Endothelial cell of umbilical vein (primary cell): Measurements from ENCODE around the gene GUCD1. TPM values are rescaled to one million over a fixed set of nuclear protein-coding genes. Genes with fewer than 3 reads are reported as not detected.

Source experiments
- BruUV-seq: library from RNA; stranded (reverse); fragments of 400-500 nt; replicated peaks from 2 replicates; lab custom pipeline; 2021; lab: Mats Ljungman, UMichigan
- CTCF ChIA-PET: fragments of 300-600, 350-600 bp; sonication (Branson Sonifier 250); formaldehyde crosslinking; loops from one replicate; lab custom pipeline; 2021; ENCODE audit warnings: antibody characterized with exemption, inconsistent platforms; lab: Charles Lee
- POLR2A ChIA-PET: fragments of 300-600, 350-600 bp; sonication (Branson Sonifier 250); formaldehyde crosslinking; loops from one replicate; lab custom pipeline; 2021; ENCODE audit warnings: antibody characterized with exemption, inconsistent platforms; lab: Charles Lee
- DNase-seq: peaks from one replicate; pipeline ENCODE4 v3.0.0-alpha.2; 2011; ENCODE audit warnings: low read depth, low spot score
- FAIRE-seq: peaks from 2 replicates; lab custom pipeline; 2011; peaks lifted over from hg19 to GRCh38; lab: Jason Lieb, UNC
- H2AFZ ChIP-seq: 2 replicates; pipeline ENCODE4 v1.6.0; 2012; ENCODE audit warnings: low read depth, low read length, control low read depth, inconsistent platforms
- H3K27ac ChIP-seq: 2 replicates; pipeline ENCODE4 v1.5.1; 2011; ENCODE audit warnings: low read depth, mild to moderate bottlenecking, control low read depth, low read length, moderate library complexity; ENCODE audit not compliant: insufficient read depth
- H3K27me3 ChIP-seq, 2 experiments: 2 replicates each; pipeline versions ENCODE4 v1.6.0 to v1.6.1; 2011; ENCODE audit warnings: low read length in 2 of 2, mixed read lengths in 1 of 2; ENCODE audit not compliant: control insufficient read depth in 2 of 2, insufficient read depth in 2 of 2
- H3K36me3 ChIP-seq, 2 experiments: 2 replicates in 1 of 2; 3 replicates in 1 of 2; pipeline ENCODE4 v1.5.1; 2011; ENCODE audit warnings: low read length in 2 of 2, mild to moderate bottlenecking in 1 of 2, moderate library complexity in 1 of 2; ENCODE audit not compliant: control insufficient read depth in 2 of 2, insufficient read depth in 2 of 2; ENCODE audit errors: extremely low read depth in 1 of 2
- H3K4me1 ChIP-seq: 3 replicates; pipeline ENCODE4 v1.5.1; 2011; ENCODE audit warnings: mild to moderate bottlenecking, low read length; ENCODE audit not compliant: control insufficient read depth, insufficient read depth; ENCODE audit errors: extremely low read depth
- H3K4me2 ChIP-seq: 2 replicates; pipeline ENCODE4 v1.6.1; 2011; ENCODE audit warnings: low read length, control low read depth, mixed read lengths; ENCODE audit not compliant: insufficient read depth
- H3K4me3 ChIP-seq, 3 experiments: fragments of 200-600 bp in 1 of 3; sonication (generic), shearing (Covaris generic) in 1 of 3; replicated peaks in 1 of 3; 2 replicates each; pipeline ENCODE4 v1.5.1; 2011 to 2016; ENCODE audit warnings: control low read depth in 3 of 3, low read length in 3 of 3, mild to moderate bottlenecking in 2 of 3, inconsistent platforms in 1 of 3, low read depth in 1 of 3, moderate library complexity in 1 of 3; ENCODE audit not compliant: insufficient read depth in 1 of 3
- H3K79me2 ChIP-seq: 2 replicates; pipeline ENCODE4 v1.6.0; 2012; ENCODE audit warnings: low read length, inconsistent platforms; ENCODE audit not compliant: control insufficient read depth, insufficient read depth
- H3K9ac ChIP-seq: replicated peaks from 2 replicates; pipeline ENCODE3; 2011; ENCODE audit warnings: low read length, control low read depth; ENCODE audit not compliant: insufficient read depth; ENCODE audit errors: extremely low read depth
- H3K9me1 ChIP-seq: replicated peaks from 3 replicates; pipeline ENCODE4 v1.6.0; 2011; ENCODE audit warnings: mild to moderate bottlenecking, low read length; ENCODE audit not compliant: control insufficient read depth, insufficient read depth; ENCODE audit errors: extremely low read depth
- H3K9me3 ChIP-seq: replicated peaks from 2 replicates; pipeline ENCODE4 v1.5.1; 2012; ENCODE audit warnings: low read length, inconsistent platforms; ENCODE audit not compliant: control insufficient read depth, insufficient read depth
- H4K20me1 ChIP-seq: replicated peaks from 2 replicates; pipeline ENCODE3; 2011; ENCODE audit warnings: mild to moderate bottlenecking, low read length; ENCODE audit not compliant: control insufficient read depth, insufficient read depth; ENCODE audit errors: extremely low read depth
- POLR2A ChIP-seq: IDR thresholded peaks from 2 replicates; pipeline ENCODE4 v1.6.1; 2012; ENCODE audit warnings: low read depth, mild to moderate bottlenecking, control low read depth, low read length
- dilution Hi-C: fragments of 300-500 bp; cut with MboI; formaldehyde crosslinking; loops from one replicate; pipeline ENCODE4 v1.15.0; 2019; ENCODE audit warnings: low sequenced_read_pairs; ENCODE audit not compliant: extremely low pct_ligation_motif_present
- intact Hi-C: fragments of 100-400 bp; cut with micrococcal nuclease; formaldehyde crosslinking; loops from one replicate; pipeline ENCODE4 v1.10.0; 2022
- polyA plus RNA-seq, 4 experiments: library from polyadenylated mRNA; depleted of rRNA in 3 of 4; stranded (reverse) in 3 of 4; unstranded in 1 of 4; fragments of >200 nt; gene quantifications; 2 replicates each; pipeline versions ENCODE4 v1.2.1 to v1.2.3, GENCODE V29; 2011 to 2012; ENCODE audit warnings: missing spikeins in 1 of 4
- total RNA-seq: library from RNA; stranded (reverse); gene quantifications from 2 replicates; pipeline ENCODE4 v1.2.3, GENCODE V29; 2021
- TF ChIP-seq, protein P1 (sequence below), 2 donors: IDR thresholded peaks; 1 replicate in 1 of 2; 2 replicates in 1 of 2; pipeline ENCODE4 v1.5.1; 2011; ENCODE audit warnings: low read length in 2 of 2, mild to moderate bottlenecking in 2 of 2, moderate library complexity in 2 of 2, control low read depth in 1 of 2, inconsistent platforms in 1 of 2, low read depth in 1 of 2; ENCODE audit not compliant: insufficient read depth in 1 of 2; ENCODE audit errors: extremely low read depth in 1 of 2

The GUCD1 gene
- total and polyA plus RNA-seq, 2 donors (not counting 3 experiments of a cell fraction or from before 2014, with no cell fraction given) = 116 to 138 TPM

DNA sequence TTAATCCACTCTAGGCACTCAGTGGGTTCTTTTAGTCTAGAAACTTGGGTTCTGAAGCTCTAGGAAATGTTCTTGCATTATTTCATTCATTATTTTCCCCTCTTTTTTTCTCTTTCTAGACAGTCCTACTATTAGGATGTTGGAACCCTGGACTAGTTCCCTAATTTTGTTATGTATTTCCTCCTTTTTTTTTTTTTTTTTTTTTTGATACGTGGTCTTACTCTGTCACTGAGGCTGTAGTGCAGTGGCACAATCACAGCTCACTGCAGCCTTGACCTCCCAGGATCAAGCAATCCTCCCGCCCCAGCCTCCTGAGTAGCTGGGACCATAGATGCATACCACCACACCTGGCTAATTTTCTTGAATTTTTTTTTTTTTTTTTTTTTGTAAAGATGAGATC, 50.4 kb downstream of the GUCD1 start:
- ChIA-PET CTCF (interaction anchor here (0.7 to 4.0 kb wide), 8 partner anchors 17 to 215 kb away, joined by 3 to 64 read pairs (median 4); partner anchors contain the start of gene ADORA2A), POLR2A (interaction anchor here (0.7 kb wide), 1 partner anchor 616 kb away, joined by 6 read pairs; no protein-coding TSS in a partner anchor)
- peaks cover 16% of the 10 kb centered on the region for H3K4me1 ChIP-seq
- H2AFZ ChIP-seq = no peak overlapping the region
- BruUV-seq = no TSS peak
- no peak overlapping the region for H3K4me2 ChIP-seq
- H3K9ac ChIP-seq = no peak overlapping the region
- no peaks in the 10 kb centered on the region for H3K79me2 ChIP-seq
- intact Hi-C loops (loop anchor here (5.0 kb wide), 1 partner anchor 232 kb away; the partner anchor contains the start of gene SPECC1L), dilution Hi-C loops (no loop called here)
- H3K4me3 ChIP-seq = no peak overlapping the region
- H3K9me1 ChIP-seq = no peaks in the 10 kb centered on the region
- H3K27ac ChIP-seq = no peak overlapping the region
- no peaks in the 10 kb centered on the region for H3K27me3 ChIP-seq
- H3K36me3 ChIP-seq = no peaks in the 10 kb centered on the region
- FAIRE-seq = no peak
- DNase-seq = no peak
- H3K9me3 ChIP-seq = no peaks in the 10 kb centered on the region
- TF ChIP-seq POLR2A = no peak
- no peaks in the 10 kb centered on the region for H4K20me1 ChIP-seq

DNA sequence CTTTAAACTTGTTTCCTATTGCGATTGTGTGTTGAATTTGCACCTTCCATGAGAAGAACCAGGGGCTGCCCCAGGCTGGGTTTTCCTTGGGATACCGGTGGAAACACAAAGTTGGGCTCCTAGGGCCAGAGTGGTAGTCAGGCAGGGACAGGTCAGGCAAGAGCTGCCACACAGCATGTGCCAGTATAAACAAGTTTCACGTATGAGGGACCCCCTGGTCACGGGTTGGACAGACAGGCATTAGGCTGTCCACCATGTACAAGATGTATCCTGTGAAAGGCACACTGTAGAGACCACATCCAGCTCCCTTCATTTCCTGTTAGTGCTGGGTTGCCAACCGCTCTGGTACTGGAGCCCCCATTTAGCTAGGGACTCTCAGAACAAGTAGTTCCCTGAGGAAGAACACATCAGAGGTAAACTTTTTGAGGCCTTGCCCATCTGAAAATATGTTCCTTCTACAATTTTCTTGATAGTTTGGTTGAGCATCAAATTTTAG, 51.0 kb downstream of the GUCD1 start:
- ChIA-PET CTCF (interaction anchor here (0.7 to 4.0 kb wide), 8 partner anchors 17 to 215 kb away, joined by 3 to 64 read pairs (median 7); partner anchors contain the start of gene ADORA2A), POLR2A (interaction anchor here (0.7 kb wide), 1 partner anchor 615 kb away, joined by 6 read pairs; no protein-coding TSS in a partner anchor)
- intact Hi-C loops (loop anchor here (1.0 to 5.0 kb wide), 4 partner anchors 21 to 232 kb away; partner anchors contain the start of gene SPECC1L), dilution Hi-C loops (no loop called here)
- Histone ChIP-seq H3K4me1 (peaks cover 16% of the 10 kb centered on the region), H3K27me3 (no peaks in the 10 kb centered on the region), H3K9me3 (no peaks in the 10 kb centered on the region), H3K27ac (no peak overlapping the region), H3K4me2 (no peak overlapping the region), H3K4me3 (no peak overlapping the region), H2AFZ (no peak overlapping the region), H3K36me3 (no peaks in the 10 kb centered on the region), H4K20me1 (no peaks in the 10 kb centered on the region), H3K79me2 (no peaks in the 10 kb centered on the region), H3K9me1 (no peaks in the 10 kb centered on the region), H3K9ac (no peak overlapping the region)
- DNase-seq (no peak), FAIRE-seq (peak; percentile 60)
- TF ChIP-seq, protein P1, sequence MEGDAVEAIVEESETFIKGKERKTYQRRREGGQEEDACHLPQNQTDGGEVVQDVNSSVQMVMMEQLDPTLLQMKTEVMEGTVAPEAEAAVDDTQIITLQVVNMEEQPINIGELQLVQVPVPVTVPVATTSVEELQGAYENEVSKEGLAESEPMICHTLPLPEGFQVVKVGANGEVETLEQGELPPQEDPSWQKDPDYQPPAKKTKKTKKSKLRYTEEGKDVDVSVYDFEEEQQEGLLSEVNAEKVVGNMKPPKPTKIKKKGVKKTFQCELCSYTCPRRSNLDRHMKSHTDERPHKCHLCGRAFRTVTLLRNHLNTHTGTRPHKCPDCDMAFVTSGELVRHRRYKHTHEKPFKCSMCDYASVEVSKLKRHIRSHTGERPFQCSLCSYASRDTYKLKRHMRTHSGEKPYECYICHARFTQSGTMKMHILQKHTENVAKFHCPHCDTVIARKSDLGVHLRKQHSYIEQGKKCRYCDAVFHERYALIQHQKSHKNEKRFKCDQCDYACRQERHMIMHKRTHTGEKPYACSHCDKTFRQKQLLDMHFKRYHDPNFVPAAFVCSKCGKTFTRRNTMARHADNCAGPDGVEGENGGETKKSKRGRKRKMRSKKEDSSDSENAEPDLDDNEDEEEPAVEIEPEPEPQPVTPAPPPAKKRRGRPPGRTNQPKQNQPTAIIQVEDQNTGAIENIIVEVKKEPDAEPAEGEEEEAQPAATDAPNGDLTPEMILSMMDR (IDR thresholded peaks at IDR 0.05; ENCODE audit: extremely low read depth in 1 of 2, insufficient read depth in 1 of 2, low read depth in 1 of 2, low read length in 2 of 2) = no peak
- BruUV-seq = no TSS peak
